Suppressor macrophage (primary cell): ENCODE measurements around the gene BCL2A1.

Experiments
- DNase-seq, 4 experiments: peaks; one replicate each; pipeline ENCODE4 v3.0.0-alpha.2; 2020 to 2022

Gene BCL2A1

GRCh38 chr15:79922512-79923078, 48.4 kb downstream of the BCL2A1 start:
- DNase-seq = no peak

DNA sequence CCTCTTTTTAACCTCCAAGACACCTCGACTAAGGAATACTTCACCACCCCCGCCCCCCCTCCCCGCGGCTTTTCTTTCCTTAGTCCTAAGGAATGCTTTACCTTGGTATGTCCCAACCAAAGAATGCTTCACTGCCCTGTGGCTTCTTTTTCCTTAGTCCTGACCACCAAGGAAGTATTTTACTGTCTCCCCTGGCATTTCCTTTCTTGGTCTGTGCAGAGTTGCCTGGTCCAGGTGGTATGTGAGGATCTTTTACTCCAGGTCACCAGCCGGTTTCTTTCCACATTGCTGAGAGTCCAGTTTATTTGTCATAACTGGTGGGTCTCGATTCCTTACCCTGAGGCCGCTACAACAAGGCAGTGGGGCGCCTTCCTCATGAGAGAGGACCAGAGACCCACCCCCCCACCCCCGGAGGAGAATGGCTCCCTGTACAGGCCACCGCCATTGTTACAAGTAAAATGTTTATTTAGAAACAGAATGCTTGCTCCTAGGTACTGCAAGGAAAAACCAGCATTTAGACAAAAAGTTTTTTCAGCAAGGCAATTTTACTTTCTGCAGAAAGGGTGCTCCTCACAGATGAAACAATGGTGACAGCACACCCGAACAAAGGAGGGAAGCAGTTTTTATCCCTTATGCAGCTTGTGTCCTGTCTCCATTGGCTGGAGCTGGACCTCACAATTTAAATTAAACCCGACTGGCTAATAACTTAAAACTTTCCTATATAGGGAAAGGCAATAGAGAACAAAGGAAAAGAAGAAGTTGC, 51.1 kb downstream of the BCL2A1 start:
- no peak for DNase-seq

DNA sequence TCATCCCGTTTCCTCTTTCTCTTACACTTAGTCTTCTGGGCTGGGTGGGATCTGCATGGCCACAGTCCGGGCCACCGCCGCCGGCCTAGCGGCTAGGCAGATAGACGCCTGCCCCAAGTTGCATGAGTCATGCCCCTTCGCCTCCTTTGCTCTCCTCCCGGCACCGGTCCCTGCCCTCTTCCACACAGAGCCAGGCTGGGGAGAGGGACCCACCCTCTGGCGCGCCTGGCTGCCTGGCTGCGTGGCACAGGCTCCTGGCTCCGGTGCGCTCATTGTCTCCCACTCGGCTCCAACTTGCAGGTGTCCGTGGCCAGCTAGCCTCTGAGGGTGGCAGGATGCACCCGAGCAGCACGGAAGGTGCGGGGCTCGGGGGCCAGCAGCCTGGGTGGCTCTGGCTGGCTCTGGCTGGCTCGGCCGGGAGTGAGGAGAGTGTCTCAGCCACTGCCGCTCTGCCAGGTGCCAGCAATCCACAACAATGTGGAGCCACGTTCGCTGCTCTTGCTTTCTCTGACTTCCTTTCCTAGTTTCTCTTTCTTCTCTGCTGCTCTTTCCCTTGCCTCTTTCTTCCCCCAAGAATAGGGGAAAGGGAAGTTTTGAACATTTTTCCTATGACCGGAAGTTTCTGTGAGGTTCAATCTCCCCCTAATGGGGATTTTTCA, 51.8 kb downstream of the BCL2A1 start:
- DNase-seq = no peak

- DNase-seq = no peak
These were observed 52.7 kb downstream of the BCL2A1 start for GRCh38 chr15:79918278-79918677.

DNA sequence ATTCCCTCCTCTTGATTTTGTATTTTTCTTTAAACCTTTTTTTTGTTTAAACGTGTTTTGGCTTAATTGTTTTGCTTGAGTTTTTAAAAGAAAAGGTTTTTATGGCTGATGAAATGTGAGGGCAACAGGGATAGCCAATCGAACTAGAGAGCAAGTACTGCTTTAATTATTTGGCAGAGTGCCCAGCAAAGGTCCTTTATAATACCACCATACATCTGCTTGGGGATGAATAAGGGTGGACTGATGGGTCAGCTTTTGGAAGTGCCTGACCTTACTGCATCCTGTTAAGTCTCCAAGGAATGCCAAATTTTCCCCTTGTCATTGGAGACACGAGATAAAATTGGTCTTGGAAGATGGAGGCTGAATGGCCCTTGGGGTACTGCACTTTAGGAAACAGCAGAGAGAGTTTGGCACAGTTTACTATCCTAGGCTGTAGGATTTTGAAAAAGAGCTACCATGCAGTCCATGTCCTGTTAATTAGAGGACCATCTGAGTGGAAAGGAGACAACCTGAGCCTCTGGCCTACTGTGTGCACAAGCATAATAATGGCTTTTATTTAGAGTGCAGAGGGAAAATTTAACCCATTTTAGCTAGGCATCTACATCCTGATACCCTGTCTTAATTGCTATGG, 54.4 kb downstream of the BCL2A1 start:
- no peak for DNase-seq

GRCh38 chr15:79915776-79916501, 55.1 kb downstream of the BCL2A1 start:
- DNase-seq = peak in 2 of 4 experiments; percentile 27 to 34

DNA sequence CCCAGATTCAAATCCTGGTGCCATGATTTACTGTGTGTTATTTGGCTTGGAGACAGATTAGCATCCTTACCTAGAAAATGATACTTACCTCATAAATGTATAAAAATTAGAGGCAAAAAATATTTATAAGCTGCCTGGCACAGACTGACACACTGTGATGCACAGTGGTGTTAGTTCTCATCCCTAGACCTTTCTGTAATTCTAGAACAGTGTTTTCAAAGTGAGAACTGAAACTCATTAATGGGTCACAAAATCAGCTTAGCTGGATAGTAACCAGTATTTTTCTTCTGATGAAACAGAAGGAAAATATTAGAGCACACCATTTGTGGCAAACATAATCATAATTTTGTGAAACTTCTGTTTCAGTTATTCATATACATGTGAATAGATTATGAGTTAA, 56.3 kb downstream of the BCL2A1 start:
- no peak for DNase-seq
